Activated T-helper 1 cell treated with anti-CD3 and anti-CD28 coated beads, Interleukin-2, amount 50 U/mL, for 16 hours (primary cell): ENCODE data around the gene EPB41L1.

ENCODE experiments used
- DNase-seq, 2 donors: peaks; one replicate each; pipeline ENCODE4 v3.0.0-alpha.2; 2020; ENCODE audit warnings: low read depth in 1 of 2, low spot score in 1 of 2

EPB41L1 gene

GRCh38 chr20:36275441-36276189 is 121.1 kb downstream of the EPB41L1 start:
- DNase-seq, result no peak

GRCh38 chr20:36277546-36277945 is 123.0 kb downstream of the EPB41L1 start:
- DNase-seq, result no peak

DNA sequence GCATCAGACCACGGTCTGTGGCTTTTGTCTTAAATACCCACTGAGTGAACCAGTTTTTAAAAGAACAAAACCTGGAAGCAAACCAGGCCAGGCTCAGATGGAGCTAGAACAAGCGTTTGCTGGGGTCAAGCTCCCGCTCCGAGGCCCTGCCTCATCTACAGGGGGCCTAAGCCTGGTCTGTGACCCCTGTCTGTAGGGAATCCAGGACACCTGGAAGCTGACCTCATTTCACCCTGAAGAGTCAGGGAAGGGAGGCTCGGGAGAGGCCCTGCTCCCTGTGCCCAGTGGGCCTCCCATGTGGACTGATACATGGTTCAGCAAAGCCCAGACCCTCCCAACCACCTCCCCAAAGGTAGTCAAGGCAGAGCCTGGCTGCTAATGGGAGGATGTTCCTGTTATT is 124.8 kb downstream of the EPB41L1 start:
- DNase-seq, result no peak

DNA sequence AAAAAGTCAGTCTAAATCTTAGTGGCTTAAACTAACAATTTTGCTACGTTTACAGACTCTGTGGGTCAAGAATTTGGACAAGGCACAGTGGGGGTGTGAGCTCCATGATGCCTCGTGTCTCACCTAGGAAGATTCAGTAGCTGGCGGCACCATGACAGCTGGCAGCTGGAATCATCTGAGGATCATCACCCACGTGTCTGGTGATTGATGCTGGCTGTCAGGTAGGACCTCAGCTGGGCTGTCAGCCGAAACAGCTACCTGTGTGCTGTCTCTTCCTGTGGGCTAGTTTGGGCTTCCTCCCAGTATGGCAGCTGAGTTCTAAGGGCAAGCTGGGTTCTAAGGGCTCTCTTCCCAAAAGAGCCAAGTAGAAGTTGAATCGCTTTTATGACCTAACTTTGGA is 125.2 kb downstream of the EPB41L1 start:
- no peak for DNase-seq

DNA sequence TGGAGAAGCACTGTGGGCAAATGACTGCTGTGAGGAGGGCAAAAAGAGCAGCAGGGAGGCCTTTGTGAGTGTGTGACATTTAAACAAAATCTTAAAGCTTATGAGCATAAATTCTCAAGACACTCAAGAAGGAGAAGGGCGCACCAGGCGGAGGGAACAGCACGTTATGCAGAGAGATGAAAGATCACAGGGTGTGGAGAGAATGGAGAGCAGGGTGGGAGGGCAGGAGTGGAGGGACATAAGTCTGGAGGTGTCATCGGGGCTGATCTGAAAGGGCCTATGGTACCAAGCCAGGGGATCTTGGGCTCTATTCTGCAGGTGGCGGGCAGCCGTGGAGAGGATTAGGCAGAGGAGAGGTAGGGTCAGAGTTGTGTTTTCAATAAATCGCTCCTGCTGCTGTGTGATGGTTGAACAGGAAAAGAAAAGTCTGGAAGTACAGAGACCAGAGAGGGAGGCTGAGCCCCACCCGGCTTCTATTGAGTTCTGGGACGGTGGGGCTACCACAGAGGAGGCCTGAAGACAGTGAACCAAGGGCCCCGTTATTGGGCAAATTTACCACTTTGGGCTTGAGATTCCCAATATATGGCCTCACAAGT is 127.3 kb downstream of the EPB41L1 start:
- DNase-seq, result no peak
